Activated CD4-positive, alpha-beta memory T cell treated with anti-CD3 and anti-CD28 coated beads, Interleukin-2, amount 10 ng/mL, durations not matched to agents 7 days and 5 days (primary cell): ENCODE measurements around the gene RAB40C. TPM values are rescaled to one million over a fixed set of nuclear protein-coding genes. Genes with fewer than 3 reads are reported as not detected.

ENCODE experiments used
- CTCF ChIA-PET: fragments of 350-600 bp; sonication (Branson Sonifier 250); formaldehyde crosslinking; loops from one replicate; lab custom pipeline; 2021; ENCODE audit warnings: antibody characterized with exemption, inconsistent platforms; lab: Charles Lee
- POLR2A ChIA-PET: fragments of 350-600 bp; sonication (Branson Sonifier 250); formaldehyde crosslinking; loops from one replicate; lab custom pipeline; 2021; ENCODE audit warnings: antibody characterized with exemption; lab: Charles Lee
- DNase-seq: peaks from one replicate; pipeline ENCODE4 v3.0.0-alpha.2; 2020
- H3K27ac Mint-ChIP-seq: one replicate; pipeline ENCODE4 v1.8.0; 2021; ENCODE audit warnings: mild to moderate bottlenecking, mixed read lengths
- H3K27me3 Mint-ChIP-seq: one replicate; pipeline ENCODE4 v1.8.0; 2021; ENCODE audit warnings: mixed read lengths
- H3K36me3 Mint-ChIP-seq: one replicate; pipeline ENCODE4 v1.8.0; 2021; ENCODE audit warnings: low read depth, mixed read lengths
- H3K4me1 Mint-ChIP-seq: one replicate; pipeline ENCODE4 v1.8.0; 2021; ENCODE audit warnings: mixed read lengths
- H3K4me3 Mint-ChIP-seq: one replicate; pipeline ENCODE4 v1.8.0; 2021; ENCODE audit warnings: mild to moderate bottlenecking, mixed read lengths
- H3K9me3 Mint-ChIP-seq: one replicate; pipeline ENCODE4 v1.8.0; 2021; ENCODE audit warnings: mixed read lengths
- total RNA-seq, 2 experiments: library from RNA; stranded (reverse); gene quantifications; one replicate each; pipeline ENCODE4 v1.2.3, GENCODE V29; 2021

RAB40C gene
- total RNA-seq, 2 experiments from 2014 or later: 12.2 to 14.2 TPM

DNA sequence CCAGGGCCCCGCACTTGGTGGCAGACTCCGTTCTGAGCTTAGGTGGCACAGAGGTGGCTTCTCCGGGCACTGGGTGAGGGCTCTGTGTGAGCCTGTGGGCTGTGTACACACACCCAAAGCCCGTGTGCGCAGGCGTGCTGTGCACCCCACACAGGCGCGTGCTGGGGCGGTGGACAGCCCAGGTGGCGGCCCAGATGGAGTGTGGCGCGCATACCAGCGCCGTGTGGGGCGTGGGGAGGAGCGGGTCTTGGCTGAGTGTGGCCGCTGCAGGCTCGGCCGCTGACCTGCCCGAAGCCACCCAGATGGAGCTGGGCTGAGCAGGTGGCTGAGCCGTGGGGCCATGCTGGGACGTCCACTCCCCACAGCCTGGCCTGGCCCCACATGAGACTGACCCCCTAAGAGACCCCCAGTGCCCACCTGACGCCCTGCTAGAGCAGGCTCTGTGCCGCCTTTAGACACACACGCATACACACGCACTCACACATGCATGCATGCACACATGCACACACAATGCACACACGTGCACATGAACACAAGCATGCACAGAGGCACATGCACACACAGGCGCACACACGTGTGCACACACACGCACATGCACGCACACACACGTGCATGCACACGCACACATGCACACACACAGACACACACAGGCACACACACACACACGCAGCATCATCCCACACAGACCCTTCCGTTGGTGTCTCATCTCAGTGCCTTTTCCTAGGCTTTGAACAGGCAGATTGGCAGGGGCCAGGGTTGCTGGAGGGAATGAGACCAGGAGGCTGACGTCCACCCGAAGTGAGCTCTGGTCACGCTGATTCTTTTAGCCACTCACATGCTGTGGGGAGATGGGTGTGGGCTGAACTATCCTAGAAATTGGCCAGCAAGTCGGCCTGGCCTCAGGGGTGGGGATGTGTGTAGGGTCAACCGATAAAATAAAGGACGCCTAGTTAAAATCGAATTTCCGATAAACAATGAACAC, 27.6 kb upstream of the RAB40C start:
- no peaks in the 10 kb centered on the region for H3K36me3 Mint-ChIP-seq
- H3K27me3 Mint-ChIP-seq: peaks cover 12% of the 10 kb centered on the region
- CTCF ChIA-PET: no interaction called here
- no peak overlapping the region for H3K27ac Mint-ChIP-seq
- POLR2A ChIA-PET: no interaction called here
- peaks cover 9% of the 10 kb centered on the region for H3K4me1 Mint-ChIP-seq
- no peaks in the 10 kb centered on the region for H3K9me3 Mint-ChIP-seq
- no peak overlapping the region for H3K4me3 Mint-ChIP-seq
- DNase-seq: no peak

DNA sequence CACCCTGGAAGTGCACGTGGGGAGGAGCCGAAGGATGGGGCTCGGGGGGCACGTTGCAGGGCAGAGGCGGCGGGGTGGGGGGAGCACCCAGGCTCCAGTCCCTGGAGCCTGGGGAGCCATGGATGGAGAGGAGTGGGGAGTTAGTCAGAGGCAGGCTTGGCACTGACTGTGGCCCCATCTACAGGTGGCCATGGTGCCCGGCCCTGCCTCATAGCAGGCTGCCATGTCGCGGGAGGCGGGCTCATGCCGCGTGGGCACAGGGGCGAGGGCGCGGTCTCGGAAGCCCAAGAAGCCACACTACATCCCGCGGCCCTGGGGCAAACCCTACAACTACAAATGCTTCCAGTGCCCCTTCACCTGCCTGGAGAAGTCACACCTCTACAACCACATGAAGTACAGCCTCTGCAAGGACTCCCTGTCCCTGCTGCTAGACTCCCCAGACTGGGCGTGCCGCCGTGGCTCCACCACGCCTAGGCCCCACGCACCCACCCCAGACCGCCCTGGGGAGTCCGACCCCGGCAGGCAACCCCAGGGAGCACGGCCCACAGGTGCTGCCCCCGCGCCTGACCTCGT, 26.7 kb upstream of the RAB40C start:
- no peak overlapping the region for H3K4me3 Mint-ChIP-seq
- peaks cover 12% of the 10 kb centered on the region for H3K27me3 Mint-ChIP-seq
- no peaks in the 10 kb centered on the region for H3K36me3 Mint-ChIP-seq
- H3K9me3 Mint-ChIP-seq: no peaks in the 10 kb centered on the region
- DNase-seq: no peak
- no peak overlapping the region for H3K27ac Mint-ChIP-seq
- ChIA-PET CTCF (no interaction called here), POLR2A (no interaction called here)
- peaks cover 9% of the 10 kb centered on the region for H3K4me1 Mint-ChIP-seq

DNA sequence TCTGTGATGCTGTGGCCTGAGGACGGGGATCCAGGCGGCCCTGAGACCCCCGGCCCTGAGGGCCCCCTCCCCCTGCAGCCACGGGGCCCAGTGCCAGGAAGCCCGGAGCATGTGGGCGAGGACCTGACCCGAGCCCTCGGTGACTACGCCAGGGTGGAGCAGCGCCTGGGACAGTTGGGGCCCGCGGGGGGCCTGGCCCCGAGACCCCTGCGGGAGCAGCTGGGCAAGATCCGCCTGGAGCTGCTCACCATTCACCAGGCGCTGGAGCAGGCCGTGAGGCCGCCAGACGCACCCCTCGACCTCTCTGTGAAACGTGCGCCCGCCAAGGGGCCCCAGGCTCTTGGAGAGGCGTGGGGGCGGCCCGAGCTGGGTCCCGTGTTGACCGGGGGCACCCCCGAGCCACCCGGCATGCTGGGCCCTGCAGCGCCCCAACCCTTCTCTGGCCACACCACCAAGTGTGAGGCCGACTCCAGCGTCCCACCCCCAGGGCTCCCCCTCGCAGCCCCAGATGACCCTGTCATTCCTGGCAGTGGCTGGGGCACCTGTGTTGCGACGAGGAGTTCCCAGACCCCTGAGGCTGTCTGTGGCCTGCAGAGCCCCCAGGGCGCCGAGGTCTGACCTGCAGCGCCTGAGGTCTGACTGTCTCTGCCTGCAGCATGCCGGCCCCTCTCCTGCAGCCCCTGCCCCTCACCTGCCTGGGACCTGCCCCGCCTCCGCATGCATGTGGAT, 25.0 kb upstream of the RAB40C start:
- Mint-ChIP-seq H3K9me3 (no peaks in the 10 kb centered on the region), H3K27me3 (peaks cover 6% of the 10 kb centered on the region)
- CTCF ChIA-PET: no interaction called here

DNA sequence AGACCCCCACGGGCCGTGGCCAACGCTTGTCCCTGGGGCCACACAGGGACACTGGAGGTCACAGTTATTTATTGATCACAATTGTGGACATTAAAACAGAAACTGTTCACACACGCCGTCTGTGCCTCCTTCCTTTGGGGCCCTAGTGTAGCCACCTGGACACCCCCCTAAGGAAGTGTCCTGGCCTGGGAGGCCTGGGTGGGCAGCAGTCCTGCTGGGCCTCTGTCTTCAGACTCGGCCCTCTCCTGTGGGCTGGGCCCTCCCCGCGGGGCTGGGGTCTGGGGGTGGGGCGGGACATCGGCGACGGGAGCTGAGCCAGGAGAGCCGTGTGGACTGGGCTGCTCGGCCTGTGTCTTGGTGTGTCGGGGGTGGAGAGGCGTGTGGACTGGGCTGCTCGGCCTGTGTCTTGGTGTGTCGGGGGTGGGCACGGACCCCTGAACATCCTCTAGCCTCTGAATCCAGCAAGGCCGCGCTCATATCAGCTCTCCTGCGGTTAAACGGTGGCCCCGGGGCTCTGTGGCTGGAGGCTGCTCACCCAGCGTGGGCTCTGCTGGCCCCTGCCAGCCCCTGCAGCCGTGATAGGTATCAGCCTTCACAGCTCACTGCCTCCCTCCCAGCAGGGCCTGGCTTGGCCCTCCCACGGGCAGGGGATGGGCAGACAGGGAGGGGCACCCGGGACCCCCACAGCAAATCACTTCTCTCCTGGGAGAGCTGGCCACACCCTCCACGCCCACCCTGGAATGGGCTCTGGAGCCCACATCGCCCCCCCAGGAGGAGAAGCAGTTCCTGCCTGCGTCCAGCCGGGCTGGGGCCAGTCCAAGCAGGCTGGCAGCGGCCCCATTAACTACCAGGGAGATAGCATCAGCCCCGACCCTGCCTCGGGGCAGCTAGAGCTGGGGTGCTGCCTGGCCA, 24.2 kb upstream of the RAB40C start:
- CTCF ChIA-PET: no interaction called here
- POLR2A ChIA-PET: no interaction called here
- no peak for DNase-seq
- peaks cover 6% of the 10 kb centered on the region for H3K27me3 Mint-ChIP-seq
- no peak overlapping the region for H3K27ac Mint-ChIP-seq
- H3K4me3 Mint-ChIP-seq: no peak overlapping the region
- H3K36me3 Mint-ChIP-seq: no peaks in the 10 kb centered on the region
- H3K9me3 Mint-ChIP-seq: no peaks in the 10 kb centered on the region
- peaks cover 18% of the 10 kb centered on the region for H3K4me1 Mint-ChIP-seq

More for the DNA sequence above, 25.0 kb upstream of the RAB40C start:
- Mint-ChIP-seq H3K36me3 (no peaks in the 10 kb centered on the region), H3K27ac (no peak overlapping the region), H3K4me3 (no peak overlapping the region), H3K4me1 (peaks cover 17% of the 10 kb centered on the region)
- POLR2A ChIA-PET: no interaction called here
- DNase-seq: no peak

DNA sequence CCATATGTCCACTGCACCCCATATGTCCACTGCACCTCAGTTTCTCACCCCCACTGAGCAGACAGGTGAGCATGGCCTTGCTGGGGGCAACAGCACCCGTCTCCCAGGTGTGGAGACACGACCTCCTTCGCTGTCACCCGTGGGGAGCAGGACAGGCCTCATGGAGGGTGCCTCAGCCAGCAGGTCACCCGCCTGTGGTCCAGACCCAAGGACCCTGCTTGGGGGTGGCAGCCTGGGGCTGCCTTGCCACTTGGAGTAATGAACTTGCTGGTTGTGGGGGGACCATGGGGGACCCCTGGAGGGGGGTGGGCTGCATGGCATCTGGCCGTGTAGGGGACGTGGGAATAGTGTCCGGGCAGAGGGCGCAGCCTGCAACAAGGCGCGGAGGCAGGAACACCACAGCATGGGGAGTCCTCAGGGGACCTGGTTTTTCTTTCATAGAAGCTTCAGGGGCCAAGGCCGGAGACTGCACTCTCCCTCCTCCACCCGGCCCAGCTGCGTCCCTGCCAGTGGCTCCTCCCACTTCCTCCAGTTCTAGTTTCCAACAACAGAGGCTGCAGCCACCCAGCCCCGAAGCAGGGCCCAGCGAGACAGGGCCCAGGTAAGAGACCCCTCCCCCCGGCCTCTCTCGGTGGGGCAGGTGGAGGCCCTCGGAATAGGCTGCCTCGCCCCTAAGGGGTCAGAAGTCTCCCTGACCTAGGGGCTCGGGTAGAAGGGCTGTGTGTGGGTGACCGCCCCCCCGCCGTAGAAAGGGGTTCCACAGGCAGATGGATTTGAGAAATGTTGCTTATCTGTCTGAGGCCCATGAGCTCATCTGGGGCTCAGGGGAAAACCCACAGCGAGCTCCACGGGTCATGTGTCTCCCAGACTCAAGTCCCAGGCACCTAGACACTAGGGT, 23.1 kb upstream of the RAB40C start, which contains the start of gene NHLRC4:
Gene NHLRC4, plus strand, starts transcription at position 531 of the 898 bp plus-strand sequence. CDS start 1,043 bp downstream, outside the sequence.
- peak within 1 kb of the TSS; percentile 54 for H3K4me3 Mint-ChIP-seq
- CTCF ChIA-PET: no interaction called here

DNA sequence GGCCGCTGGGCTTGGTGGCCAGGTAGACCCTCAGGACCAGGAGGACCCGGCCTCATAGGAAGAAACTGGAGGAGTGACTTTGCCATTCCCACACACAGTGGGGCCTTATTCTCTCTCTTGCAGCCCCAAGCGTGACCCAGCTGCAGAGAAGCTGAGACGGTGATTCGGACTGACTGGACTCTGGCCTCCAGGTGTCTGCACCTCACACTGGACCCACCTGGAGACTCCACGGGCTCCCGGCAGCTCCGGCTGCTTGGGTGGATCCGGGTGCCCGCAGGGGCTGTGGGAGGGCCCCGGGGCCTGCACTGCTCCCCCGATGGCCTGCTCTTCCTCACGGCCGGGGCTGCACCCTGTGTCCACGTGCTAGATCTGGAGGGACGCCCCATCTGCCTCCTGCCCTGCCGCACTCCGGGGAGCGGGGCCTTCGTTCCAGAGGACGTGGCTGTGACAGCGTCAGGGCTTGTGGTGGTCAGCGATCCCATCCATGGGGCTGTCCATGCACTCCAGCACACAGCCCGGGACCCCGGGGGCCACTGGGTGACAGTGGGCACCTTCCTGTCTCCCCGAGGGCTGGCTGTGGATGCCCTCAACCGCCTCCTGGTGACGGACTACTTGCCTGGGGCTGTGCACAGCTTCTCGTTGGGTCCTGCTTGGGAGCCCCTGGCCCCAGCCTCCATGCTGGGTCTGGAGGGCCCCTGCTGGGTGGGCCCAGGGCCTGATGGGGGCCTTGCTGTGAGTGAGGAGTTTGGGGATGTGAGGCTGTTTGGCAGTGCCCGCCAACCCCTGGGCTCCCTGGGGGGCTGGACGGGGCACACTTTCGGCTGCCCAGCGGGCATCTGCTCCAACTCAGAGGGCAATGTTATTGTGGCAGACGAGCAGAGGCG, 22.3 kb upstream of the RAB40C start:
- CTCF ChIA-PET: no interaction called here
- Mint-ChIP-seq H3K36me3 (no peaks in the 10 kb centered on the region), H3K9me3 (no peaks in the 10 kb centered on the region), H3K27ac (peak overlapping the region; percentile 63), H3K4me3 (peak overlapping the region; percentile 54), H3K4me1 (peaks cover 33% of the 10 kb centered on the region), H3K27me3 (no peaks in the 10 kb centered on the region)
- POLR2A ChIA-PET: interaction anchor here (1.0 to 1.4 kb wide), 4 partner anchors 18 to 69 kb away, joined by 3 to 4 read pairs (median 3); partner anchors contain the start of genes CAPN15 and METTL26
- DNase-seq: no peak

More for the DNA sequence above, 23.1 kb upstream of the RAB40C start, which contains the start of gene NHLRC4:
- peaks cover 29% of the 10 kb centered on the region for H3K4me1 Mint-ChIP-seq
- DNase-seq: peak; percentile 71
- POLR2A ChIA-PET: interaction anchor here (1.0 to 1.4 kb wide), 2 partner anchors 19 to 39 kb away, joined by 3 to 4 read pairs; partner anchors contain the start of gene CAPN15
- H3K9me3 Mint-ChIP-seq: no peaks in the 10 kb centered on the region
- no peaks in the 10 kb centered on the region for H3K36me3 Mint-ChIP-seq
- peak within 1 kb of the TSS; percentile 63 for H3K27ac Mint-ChIP-seq
- peaks cover 3% of the 10 kb centered on the region for H3K27me3 Mint-ChIP-seq

DNA sequence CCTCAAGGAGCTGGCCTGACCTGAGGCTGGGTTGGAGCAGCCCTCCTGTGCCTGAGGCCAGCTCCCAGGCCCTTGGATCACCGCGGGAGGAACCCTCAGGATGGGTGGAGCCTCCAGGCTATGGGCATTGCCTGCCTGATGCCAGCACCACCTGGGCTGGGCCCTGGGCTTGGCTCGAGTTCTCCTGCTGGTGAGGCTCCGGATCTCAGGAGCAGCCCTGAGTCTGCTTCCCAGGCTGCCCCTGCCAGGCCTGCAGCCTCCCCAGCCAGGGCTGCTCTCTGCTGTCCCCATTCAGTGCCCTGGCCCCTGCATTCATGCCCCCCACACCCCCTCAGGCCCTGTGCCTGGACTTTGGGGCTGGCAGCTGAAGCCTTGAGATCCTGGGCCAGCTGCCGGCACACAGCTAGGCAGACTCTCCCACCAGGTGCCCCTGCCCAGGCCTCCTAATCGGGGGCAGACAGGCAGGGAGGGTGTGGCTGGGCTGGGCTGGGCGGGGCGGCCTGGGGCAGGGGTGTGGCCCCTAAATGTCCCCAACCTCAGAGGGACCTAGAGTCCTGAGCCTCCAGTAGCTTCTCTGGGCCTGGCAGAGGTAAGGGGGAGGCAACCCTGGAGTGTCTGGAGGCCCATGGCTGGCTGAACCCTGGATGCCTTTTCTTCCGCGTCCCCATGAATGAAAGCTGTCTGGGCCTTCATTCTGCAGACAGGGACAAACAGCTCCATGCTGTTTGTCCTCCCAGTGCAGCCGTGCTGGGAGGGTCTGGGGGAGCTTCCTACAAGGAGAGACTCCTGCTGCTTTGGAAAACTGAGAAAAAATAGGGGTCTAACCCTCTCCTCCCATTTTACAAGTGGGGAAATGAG, 21.2 kb upstream of the RAB40C start:
- Mint-ChIP-seq H3K4me3 (peak overlapping the region; percentile 76), H3K36me3 (no peaks in the 10 kb centered on the region), H3K9me3 (no peaks in the 10 kb centered on the region), H3K27ac (peak overlapping the region; percentile 82), H3K4me1 (peaks cover 33% of the 10 kb centered on the region), H3K27me3 (no peaks in the 10 kb centered on the region)
- no peak for DNase-seq
- ChIA-PET POLR2A (interaction anchor here (0.8 to 2.0 kb wide), 8 partner anchors 17 to 222 kb away, joined by 3 to 10 read pairs (median 3); partner anchors contain the start of genes CAPN15, DECR2 and METTL26), CTCF (no interaction called here)

DNA sequence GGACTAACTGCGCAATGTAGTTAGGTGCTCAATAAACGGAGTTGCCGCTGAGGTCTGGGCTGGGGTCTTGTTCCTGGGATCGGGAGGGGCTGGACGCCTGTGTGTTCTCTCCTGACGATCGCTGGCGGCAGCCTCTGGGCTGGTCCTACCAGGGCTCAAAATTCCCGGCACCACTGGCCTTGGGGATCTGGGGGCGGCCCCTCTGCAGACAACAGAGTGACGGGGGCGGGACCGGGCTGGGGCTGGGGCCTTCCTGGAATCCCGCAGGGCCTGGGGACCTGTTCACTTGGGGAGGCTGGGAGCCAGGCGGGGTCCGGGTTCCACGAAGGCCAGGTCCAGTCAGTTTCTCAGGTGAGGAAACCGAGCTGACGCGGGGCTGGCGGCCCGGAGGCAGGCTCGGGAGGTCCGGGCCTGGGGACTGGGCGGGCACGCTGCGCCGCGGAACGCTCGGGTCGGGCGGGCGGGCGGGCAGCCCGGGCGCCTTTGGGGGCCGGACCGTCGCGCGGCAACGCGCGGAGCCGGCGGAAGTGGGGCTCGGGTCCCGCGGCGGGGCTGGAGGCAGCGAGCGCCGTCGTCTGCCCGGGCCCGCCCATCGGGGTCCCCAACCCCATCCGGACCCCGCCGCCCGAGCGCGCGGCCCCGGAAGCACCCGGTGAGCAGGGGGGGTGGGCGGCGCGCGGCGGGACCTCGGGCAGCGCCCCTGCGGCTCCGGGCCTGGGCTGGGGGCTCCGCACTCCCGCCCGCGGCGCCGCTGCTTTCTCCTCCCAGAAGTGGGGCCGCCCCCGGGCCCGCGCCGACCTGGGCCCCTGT, 20.2 kb upstream of the RAB40C start, which contains the start of gene PIGQ:
Gene PIGQ, plus strand, starts transcription at position 524 of the 810 bp plus-strand sequence. CDS start 4,107 bp downstream, outside the sequence.
- H3K27me3 Mint-ChIP-seq: no peaks in the 10 kb centered on the region
- peak; percentile 75 for DNase-seq
- H3K4me3 Mint-ChIP-seq: peak within 1 kb of the TSS; percentile 81
- ChIA-PET POLR2A (interaction anchor here (1.5 to 2.0 kb wide), 2 partner anchors 19 to 168 kb away, joined by 3 to 10 read pairs; partner anchors contain the start of gene DECR2), CTCF (no interaction called here)
- H3K36me3 Mint-ChIP-seq: no peaks in the 10 kb centered on the region
- peak within 1 kb of the TSS; percentile 82 for H3K27ac Mint-ChIP-seq
- peaks cover 33% of the 10 kb centered on the region for H3K4me1 Mint-ChIP-seq
- no peaks in the 10 kb centered on the region for H3K9me3 Mint-ChIP-seq

DNA sequence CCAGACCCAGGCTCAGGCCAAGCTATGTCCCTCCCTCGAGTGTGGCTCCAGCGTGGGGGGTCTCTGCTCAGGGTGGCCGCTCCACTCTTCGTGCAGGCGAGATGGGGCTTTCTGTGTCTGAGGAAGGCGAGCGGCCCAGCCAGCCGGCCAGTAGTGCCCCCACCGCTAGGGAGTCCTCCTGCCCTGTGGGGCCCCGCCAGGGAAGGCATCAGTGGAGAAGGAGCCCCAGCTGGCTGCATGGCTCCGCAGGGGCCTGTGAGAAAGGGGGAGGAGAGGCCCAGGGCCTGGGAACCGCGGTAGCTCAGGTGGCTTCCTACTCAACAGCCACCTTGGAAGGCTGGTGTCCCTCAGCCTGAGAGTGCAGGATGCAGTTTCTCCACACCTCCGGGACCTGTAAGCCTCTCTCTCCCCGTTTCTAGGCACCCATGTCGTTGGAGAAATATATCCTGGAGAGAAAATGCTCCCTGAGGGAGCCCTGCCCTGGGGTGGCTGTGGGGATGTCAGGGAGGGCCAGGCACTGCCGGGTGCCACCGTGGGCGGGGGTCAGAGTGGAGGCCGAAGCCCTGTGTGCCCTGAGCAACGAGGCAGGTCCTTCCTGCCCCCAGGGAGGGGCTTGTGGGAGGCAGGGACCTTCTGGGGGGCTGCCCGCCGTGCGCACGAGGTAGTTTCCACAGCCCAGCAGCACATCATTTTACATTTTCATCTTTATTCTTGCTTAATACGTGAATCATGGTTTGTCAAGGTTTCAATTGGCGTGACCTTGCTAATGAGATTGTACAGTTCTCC, 16.8 kb upstream of the RAB40C start:
- ChIA-PET CTCF (no interaction called here), POLR2A (interaction anchor here (0.9 kb wide), 1 partner anchor 17 kb away, joined by 3 read pairs; no protein-coding TSS in a partner anchor)
- no peaks in the 10 kb centered on the region for H3K9me3 Mint-ChIP-seq
- H3K27ac Mint-ChIP-seq: no peak overlapping the region
- no peak overlapping the region for H3K4me3 Mint-ChIP-seq
- H3K27me3 Mint-ChIP-seq: no peaks in the 10 kb centered on the region
- no peaks in the 10 kb centered on the region for H3K36me3 Mint-ChIP-seq
- H3K4me1 Mint-ChIP-seq: peaks cover 23% of the 10 kb centered on the region
- DNase-seq: no peak
